ENCODE data around the gene USP14. TPM values are rescaled to one million over a fixed set of nuclear protein-coding genes. Genes with fewer than 3 reads are reported as not detected.

The USP14 gene
- total and polyA plus RNA-seq, 2 experiments from 2014 or later = 82.4 to 83.5 TPM

DNA sequence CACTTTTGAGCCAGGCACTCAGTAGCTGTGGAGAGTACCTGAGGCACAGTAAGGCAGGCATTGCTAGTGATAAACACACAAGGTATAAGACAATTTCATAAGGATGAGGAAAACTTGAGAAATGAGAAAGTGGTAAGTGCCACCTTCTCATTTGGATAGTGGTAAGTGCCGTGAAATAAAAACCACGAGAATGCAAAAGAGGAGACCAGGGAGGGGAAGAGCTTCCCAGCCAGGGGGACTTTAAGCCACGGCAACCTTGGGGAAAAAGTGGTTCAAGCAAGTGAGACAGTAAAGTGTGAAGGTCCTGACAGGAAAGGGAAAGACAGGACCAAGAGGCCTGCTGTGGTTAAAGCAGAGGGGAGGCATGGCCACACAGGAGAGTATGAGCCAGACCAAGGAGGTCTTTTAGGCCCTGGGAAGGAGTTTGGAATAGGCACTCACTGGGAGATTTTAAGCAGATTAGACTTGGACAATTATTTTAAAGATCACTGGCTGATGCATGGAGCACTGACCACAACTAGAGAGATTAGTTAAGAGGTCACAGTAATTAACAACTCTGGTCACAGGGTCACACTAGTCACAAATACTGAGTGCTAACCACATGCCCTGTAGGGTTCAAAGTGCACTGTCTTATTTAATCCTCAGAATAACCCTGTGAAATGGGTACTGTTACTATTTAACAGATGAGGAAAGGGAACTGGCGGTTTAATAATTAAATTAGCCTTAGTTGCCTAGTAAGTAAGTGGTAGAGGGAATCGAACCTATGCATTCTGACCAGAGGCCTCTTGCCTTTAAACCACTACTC is 59.4 kb downstream of the USP14 start (continued):
- TF ChIP-seq, protein P1, sequence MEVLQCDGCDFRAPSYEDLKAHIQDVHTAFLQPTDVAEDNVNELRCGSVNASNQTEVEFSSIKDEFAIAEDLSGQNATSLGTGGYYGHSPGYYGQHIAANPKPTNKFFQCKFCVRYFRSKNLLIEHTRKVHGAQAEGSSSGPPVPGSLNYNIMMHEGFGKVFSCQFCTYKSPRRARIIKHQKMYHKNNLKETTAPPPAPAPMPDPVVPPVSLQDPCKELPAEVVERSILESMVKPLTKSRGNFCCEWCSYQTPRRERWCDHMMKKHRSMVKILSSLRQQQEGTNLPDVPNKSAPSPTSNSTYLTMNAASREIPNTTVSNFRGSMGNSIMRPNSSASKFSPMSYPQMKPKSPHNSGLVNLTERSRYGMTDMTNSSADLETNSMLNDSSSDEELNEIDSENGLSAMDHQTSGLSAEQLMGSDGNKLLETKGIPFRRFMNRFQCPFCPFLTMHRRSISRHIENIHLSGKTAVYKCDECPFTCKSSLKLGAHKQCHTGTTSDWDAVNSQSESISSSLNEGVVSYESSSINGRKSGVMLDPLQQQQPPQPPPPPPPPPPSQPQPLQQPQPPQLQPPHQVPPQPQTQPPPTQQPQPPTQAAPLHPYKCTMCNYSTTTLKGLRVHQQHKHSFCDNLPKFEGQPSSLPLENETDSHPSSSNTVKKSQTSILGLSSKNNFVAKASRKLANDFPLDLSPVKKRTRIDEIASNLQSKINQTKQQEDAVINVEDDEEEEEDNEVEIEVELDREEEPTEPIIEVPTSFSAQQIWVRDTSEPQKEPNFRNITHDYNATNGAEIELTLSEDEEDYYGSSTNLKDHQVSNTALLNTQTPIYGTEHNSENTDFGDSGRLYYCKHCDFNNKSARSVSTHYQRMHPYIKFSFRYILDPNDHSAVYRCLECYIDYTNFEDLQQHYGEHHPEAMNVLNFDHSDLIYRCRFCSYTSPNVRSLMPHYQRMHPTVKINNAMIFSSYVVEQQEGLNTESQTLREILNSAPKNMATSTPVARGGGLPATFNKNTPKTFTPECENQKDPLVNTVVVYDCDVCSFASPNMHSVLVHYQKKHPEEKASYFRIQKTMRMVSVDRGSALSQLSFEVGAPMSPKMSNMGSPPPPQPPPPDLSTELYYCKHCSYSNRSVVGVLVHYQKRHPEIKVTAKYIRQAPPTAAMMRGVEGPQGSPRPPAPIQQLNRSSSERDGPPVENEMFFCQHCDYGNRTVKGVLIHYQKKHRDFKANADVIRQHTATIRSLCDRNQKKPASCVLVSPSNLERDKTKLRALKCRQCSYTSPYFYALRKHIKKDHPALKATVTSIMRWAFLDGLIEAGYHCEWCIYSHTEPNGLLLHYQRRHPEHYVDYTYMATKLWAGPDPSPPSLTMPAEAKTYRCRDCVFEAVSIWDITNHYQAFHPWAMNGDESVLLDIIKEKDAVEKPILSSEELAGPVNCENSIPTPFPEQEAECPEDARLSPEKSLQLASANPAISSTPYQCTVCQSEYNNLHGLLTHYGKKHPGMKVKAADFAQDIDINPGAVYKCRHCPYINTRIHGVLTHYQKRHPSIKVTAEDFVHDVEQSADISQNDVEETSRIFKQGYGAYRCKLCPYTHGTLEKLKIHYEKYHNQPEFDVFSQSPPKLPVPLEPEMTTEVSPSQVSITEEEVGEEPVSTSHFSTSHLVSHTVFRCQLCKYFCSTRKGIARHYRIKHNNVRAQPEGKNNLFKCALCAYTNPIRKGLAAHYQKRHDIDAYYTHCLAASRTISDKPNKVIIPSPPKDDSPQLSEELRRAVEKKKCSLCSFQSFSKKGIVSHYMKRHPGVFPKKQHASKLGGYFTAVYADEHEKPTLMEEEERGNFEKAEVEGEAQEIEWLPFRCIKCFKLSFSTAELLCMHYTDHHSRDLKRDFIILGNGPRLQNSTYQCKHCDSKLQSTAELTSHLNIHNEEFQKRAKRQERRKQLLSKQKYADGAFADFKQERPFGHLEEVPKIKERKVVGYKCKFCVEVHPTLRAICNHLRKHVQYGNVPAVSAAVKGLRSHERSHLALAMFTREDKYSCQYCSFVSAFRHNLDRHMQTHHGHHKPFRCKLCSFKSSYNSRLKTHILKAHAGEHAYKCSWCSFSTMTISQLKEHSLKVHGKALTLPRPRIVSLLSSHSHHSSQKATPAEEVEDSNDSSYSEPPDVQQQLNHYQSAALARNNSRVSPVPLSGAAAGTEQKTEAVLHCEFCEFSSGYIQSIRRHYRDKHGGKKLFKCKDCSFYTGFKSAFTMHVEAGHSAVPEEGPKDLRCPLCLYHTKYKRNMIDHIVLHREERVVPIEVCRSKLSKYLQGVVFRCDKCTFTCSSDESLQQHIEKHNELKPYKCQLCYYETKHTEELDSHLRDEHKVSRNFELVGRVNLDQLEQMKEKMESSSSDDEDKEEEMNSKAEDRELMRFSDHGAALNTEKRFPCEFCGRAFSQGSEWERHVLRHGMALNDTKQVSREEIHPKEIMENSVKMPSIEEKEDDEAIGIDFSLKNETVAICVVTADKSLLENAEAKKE (CRISPR knock-in tag; IDR thresholded peaks at IDR 0.05) = no peak
- TF ChIP-seq CTCF (conservative IDR thresholded peaks at IDR 0.05; ENCODE audit: low read depth in 2 of 2) (no peak), NANOG (IDR thresholded peaks at IDR 0.05; ENCODE audit: borderline replicate concordance) (no peak), JUNB (IDR thresholded peaks at IDR 0.05; ENCODE audit: unreplicated experiment) (no peak), CREB1 (CRISPR knock-in tag; IDR thresholded peaks at IDR 0.05; ENCODE audit: low read depth) (no peak), EZH2phosphoT487 (IDR thresholded peaks at IDR 0.05; ENCODE audit: unreplicated experiment) (no peak)

DNA sequence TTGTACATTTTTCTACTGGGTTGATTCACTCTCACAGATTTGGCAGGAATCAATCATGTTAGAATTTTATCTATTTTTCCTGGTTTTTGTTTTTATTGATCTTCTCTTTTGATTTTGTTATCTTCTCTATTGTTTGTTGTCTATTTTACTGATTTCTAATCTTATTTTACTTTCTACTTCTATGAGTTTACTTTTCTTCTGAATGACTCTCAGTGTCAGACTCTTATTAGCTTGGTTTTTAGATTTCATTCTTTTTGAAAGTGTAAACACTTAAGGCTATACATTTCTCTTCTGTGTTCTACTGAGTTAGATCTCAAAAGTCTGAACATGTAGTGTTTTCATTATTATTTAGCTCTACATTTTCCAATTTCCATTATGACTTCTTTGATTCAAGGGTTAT is 62.4 kb downstream of the USP14 start:
- Histone ChIP-seq H3K79me2 (replicated peaks; ENCODE audit: insufficient read depth) (no peaks in the 10 kb centered on the region), H3K27me3 (ENCODE audit: insufficient read depth) (no peaks in the 10 kb centered on the region), H3K36me3 (ENCODE audit: insufficient read depth) (peaks cover 67% of the 10 kb centered on the region), H3K27ac (ENCODE audit: low read depth) (no peak overlapping the region), H3K9me2 (ENCODE audit: insufficient read depth) (no peaks in the 10 kb centered on the region), H3K4me2 (no peak overlapping the region), H3K4me3 (no peak overlapping the region), H4K20me1 (replicated peaks; ENCODE audit: insufficient read depth) (no peaks in the 10 kb centered on the region), H3K4me1 (ENCODE audit: insufficient read depth) (no peaks in the 10 kb centered on the region), H3F3A (replicated peaks; ENCODE audit: low read depth) (no peaks in the 10 kb centered on the region), H2AFZ (no peak overlapping the region)
- Mint-ChIP-seq H3K4me1 (no peaks in the 10 kb centered on the region), H3K9me3 (no peaks in the 10 kb centered on the region), H3K27me3 (ENCODE audit: insufficient read depth, low read depth, poor library complexity) (peaks cover 4% of the 10 kb centered on the region), H3K4me3 (no peak overlapping the region), H3K36me3 (ENCODE audit: low read depth) (peaks cover 61% of the 10 kb centered on the region), H3K27ac (no peak overlapping the region)
- ATAC-seq (no peak), DNase-seq (ENCODE audit: low spot score) (no peak)
- TF ChIP-seq EZH2phosphoT487 (IDR thresholded peaks at IDR 0.05; ENCODE audit: unreplicated experiment) (no peak), ZNF331 (CRISPR knock-in tag; IDR thresholded peaks at IDR 0.05; ENCODE audit: low read depth) (no peak), CREB1 (CRISPR knock-in tag; IDR thresholded peaks at IDR 0.05; ENCODE audit: low read depth) (no peak), ETS1 (IDR thresholded peaks at IDR 0.05) (no peak)

All from GM23338 (cell line).